Skin epidermis (tissue), 12 donors: ENCODE results near the gene ABCB9.
"Not testable (repeated sequence)": the region's sequence is repeated elsewhere in the genome, so short reads cannot be mapped to it uniquely, and the experiment has no call there.

Source experiments
- H3K27ac ChIP-seq, 21 experiments: fragments of 200-600 bp; sonication (generic) in 11 of 21; one replicate each; pipeline ENCODE4 v1.5.0; 2020; ENCODE audit warnings: mild to moderate bottlenecking in 3 of 21, inconsistent platforms in 2 of 21, moderate library complexity in 2 of 21
- H3K4me3 ChIP-seq, 7 experiments: fragments of 200-600 bp; sonication (generic) in 2 of 7; one replicate each; pipeline ENCODE4 v1.5.0; 2020; ENCODE audit warnings: inconsistent platforms in 2 of 7, mild to moderate bottlenecking in 2 of 7, moderate library complexity in 1 of 7

Gene ABCB9

GRCh38 chr12:122917507-122918121, 48.6 kb downstream of the ABCB9 start:
- H3K4me3 ChIP-seq = no peak overlapping the region
- peak overlapping the region in 3 of 21 experiments; percentile 2 to 45 (median 8) for H3K27ac ChIP-seq

GRCh38 chr12:122909442-122910288, 56.6 kb downstream of the ABCB9 start:
- H3K27ac ChIP-seq = no peak overlapping the region
- H3K4me3 ChIP-seq = no peak overlapping the region

GRCh38 chr12:122908915-122909314, 57.3 kb downstream of the ABCB9 start:
- Histone ChIP-seq H3K27ac (no peak overlapping the region), H3K4me3 (no peak overlapping the region)

GRCh38 chr12:122905258-122905657, 61.0 kb downstream of the ABCB9 start:
- H3K27ac ChIP-seq = peak overlapping the region in 1 of 21 experiments; percentile 54
- not testable (repeated sequence) for H3K4me3 ChIP-seq

- Histone ChIP-seq H3K27ac (no peak overlapping the region), H3K4me3 (no peak overlapping the region)
Measured at GRCh38 chr12:122903693-122904034, 62.6 kb downstream of the ABCB9 start.

GRCh38 chr12:122902854-122903692, 63.2 kb downstream of the ABCB9 start:
- H3K4me3 ChIP-seq = no peak overlapping the region
- no peak overlapping the region for H3K27ac ChIP-seq

- Histone ChIP-seq H3K27ac (peak overlapping the region in 5 of 21 experiments; percentile 4 to 82 (median 72)), H3K4me3 (no peak overlapping the region)
Measured at GRCh38 chr12:122899887-122900286, 66.4 kb downstream of the ABCB9 start.

- peak overlapping the region in 12 of 21 experiments; percentile 17 to 100 (median 95) for H3K27ac ChIP-seq
- H3K4me3 ChIP-seq = no peak overlapping the region
Measured at GRCh38 chr12:122896662-122897061, 69.6 kb downstream of the ABCB9 start.

GRCh38 chr12:122895704-122896636, 70.3 kb downstream of the ABCB9 start, which contains the start of gene VPS37B:
Gene VPS37B, minus strand, starts transcription at chr12:122896124. Its CDS starts 62 bp downstream, at chr12:122896062.
- Histone ChIP-seq H3K4me3 (peak within 1 kb of the TSS; percentile 50 to 88 (median 77)), H3K27ac (peak within 1 kb of the TSS; percentile 79 to 100 (median 94))

GRCh38 chr12:122895320-122895703, 71.0 kb downstream of the ABCB9 start:
- Histone ChIP-seq H3K27ac (peak overlapping the region; percentile 79 to 100 (median 94)), H3K4me3 (peak overlapping the region; percentile 50 to 88 (median 77))

GRCh38 chr12:122894193-122895121, 71.8 kb downstream of the ABCB9 start:
- peak overlapping the region; percentile 50 to 88 (median 77) for H3K4me3 ChIP-seq
- peak overlapping the region; percentile 79 to 100 (median 94) for H3K27ac ChIP-seq

GRCh38 chr12:122893208-122894153, 72.8 kb downstream of the ABCB9 start:
- Histone ChIP-seq H3K4me3 (peak overlapping the region in 5 of 7 experiments; percentile 50 to 88 (median 77)), H3K27ac (peak overlapping the region in 13 of 21 experiments; percentile 21 to 100 (median 95))

- H3K27ac ChIP-seq = peak overlapping the region in 17 of 21 experiments; percentile 5 to 84 (median 62)
Measured at GRCh38 chr12:122892724-122893123, 73.5 kb downstream of the ABCB9 start.

GRCh38 chr12:122891661-122892525, 74.4 kb downstream of the ABCB9 start:
- peak overlapping the region in 1 of 7 experiments; percentile 4 for H3K4me3 ChIP-seq
- peak overlapping the region in 18 of 21 experiments; percentile 32 to 84 (median 62) for H3K27ac ChIP-seq

More at GRCh38 chr12:122892724-122893123, 73.5 kb downstream of the ABCB9 start:
- H3K4me3 ChIP-seq = not testable (repeated sequence)

GRCh38 chr12:122889761-122890520, 76.3 kb downstream of the ABCB9 start:
- Histone ChIP-seq H3K4me3 (no peak overlapping the region), H3K27ac (peak overlapping the region in 17 of 21 experiments; percentile 36 to 93 (median 83))
